SKM-1 (cell line): ENCODE data around the gene LCAT.
"Not testable (repeated sequence)": the region's sequence is repeated elsewhere in the genome, so short reads cannot be mapped to it uniquely, and the experiment has no call there.

Experiments used
- DNase-seq: peaks from one replicate; lab custom pipeline; 2025; ENCODE audit not compliant: unreplicated experiment; lab: John Stamatoyannopoulos, UW

The LCAT gene, protein sequence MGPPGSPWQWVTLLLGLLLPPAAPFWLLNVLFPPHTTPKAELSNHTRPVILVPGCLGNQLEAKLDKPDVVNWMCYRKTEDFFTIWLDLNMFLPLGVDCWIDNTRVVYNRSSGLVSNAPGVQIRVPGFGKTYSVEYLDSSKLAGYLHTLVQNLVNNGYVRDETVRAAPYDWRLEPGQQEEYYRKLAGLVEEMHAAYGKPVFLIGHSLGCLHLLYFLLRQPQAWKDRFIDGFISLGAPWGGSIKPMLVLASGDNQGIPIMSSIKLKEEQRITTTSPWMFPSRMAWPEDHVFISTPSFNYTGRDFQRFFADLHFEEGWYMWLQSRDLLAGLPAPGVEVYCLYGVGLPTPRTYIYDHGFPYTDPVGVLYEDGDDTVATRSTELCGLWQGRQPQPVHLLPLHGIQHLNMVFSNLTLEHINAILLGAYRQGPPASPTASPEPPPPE

DNA sequence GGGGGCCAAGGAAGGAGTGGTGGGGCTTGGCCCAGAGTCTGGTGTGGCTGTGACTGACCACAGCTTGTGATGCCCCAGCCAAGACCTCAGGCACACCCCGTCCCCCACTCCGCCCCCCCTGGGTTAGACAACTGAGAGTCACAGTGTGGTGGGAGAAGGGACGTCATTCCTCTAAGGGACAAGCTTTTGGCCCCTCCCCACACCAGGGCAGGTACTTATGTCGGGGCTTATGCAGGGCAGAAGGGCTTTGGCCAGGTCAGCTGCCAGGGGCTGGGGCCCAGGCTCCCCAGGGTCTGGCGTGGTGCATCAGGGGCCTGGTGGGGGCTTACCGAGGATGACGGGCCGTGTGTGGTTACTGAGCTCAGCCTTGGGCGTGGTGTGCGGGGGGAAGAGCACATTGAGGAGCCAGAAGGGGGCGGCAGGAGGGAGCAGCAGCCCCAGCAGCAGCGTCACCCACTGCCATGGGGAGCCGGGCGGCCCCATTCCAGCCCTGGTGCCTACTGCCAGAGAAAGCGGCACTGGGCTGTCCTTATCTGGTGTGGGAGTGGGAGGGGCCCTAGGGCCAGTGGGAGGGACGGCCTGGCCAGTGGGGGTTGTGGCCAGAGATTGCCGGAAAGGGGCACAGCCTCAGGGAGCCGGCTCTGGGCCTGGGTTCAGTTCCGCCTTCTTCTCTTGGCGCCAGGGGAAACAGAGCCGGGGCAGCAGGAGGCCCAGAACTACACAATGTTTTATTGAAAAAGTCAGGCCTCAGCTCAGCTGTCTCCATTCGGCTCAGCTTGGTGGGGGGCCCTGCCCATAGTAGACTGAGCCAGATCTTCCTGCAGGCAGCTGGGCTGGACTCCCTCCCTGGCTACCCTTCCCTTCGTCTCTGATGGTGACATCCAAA is at the start of gene LCAT:
TSS of gene LCAT (minus strand) at position 502 of the 886 bp plus-strand sequence. CDS start at position 483, 19 bp downstream.
- DNase-seq, result no peak

DNA sequence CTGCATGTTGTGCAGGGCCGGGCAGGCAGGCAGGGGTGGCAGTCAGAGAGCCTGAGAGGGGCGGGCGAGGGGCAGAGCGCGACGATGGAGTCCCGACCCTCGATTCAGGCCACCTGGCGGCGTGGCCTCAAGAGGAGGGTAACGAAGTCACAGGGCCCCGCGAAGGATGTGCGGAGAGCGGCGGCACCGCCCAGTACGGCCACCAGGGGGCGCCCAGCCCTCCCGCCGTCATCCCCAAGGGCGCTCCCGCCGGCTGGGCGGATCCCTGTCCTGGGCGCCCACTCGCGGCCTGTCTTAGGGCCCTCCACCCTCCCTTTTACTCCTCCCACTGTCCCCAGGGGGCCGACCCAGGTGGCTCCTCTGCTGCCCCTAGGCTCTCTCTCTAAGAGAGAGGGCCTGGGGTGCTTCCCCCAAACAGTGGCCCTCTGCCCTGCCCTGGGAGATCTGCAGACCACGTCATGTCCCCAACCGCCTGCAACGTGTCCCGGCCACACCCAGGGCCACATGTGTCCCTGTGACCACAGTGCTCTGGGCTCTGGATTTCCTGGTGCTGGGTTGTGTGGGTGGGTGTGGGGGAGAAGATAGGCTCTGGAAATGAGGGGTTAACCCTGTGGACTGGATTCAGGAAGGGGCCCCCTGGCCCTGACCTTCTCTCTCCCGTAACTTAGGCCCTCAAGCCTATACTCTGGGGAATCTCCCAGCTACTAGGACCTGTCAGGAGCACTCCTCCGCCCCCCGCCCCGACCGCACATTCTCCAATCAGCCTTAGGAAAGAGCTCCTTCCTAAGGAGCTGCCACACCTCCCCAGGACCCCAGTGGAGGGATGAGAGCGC is 49.5 kb upstream of the LCAT start:
- DNase-seq, result peak; percentile 49

DNA sequence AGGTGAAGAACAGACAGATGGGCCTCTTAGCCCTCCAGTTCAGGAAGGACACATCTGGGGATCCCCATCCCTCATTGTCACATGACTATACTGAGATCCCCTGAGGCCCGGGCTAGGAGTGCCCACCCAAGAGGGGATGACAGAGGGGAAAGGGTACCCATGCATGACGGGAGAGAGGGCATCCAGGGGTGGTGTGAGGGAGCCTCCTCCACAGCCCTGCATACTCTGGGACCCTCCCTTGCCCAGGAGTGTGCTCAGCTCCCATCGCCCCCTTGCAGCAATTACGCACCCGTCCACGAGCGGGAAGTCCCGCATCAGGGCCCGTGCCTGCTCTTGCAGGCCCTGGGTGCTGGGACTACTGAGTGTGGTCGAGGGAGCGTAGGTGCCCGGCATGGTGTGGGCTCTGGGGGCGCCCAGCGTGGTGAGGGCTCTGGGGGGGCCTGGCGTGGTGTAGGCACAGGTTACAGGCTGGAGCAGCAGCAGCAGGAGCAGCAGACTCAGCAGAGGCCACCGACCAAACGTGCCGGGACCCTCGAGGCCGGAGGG is 48.8 kb upstream of the LCAT start:
- DNase-seq, result no peak

DNA sequence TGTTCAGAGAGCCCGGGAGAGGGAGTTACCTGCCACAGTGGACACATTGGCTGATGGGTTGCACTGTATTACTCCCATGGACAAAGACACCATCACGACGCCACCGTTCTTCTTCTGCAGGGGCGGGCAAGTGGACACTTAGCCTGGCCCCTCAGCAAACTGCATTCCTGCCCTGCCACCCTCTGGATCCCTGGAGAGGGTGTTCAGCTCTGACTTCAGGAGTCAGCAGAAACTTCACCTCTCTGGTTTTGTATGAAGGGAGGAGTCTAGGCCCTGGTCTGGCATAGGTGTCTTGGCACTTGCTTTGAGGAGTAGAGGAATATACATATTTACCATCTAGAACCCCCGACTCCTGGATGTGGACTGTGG is 46.1 kb upstream of the LCAT start:
- no peak for DNase-seq

DNA sequence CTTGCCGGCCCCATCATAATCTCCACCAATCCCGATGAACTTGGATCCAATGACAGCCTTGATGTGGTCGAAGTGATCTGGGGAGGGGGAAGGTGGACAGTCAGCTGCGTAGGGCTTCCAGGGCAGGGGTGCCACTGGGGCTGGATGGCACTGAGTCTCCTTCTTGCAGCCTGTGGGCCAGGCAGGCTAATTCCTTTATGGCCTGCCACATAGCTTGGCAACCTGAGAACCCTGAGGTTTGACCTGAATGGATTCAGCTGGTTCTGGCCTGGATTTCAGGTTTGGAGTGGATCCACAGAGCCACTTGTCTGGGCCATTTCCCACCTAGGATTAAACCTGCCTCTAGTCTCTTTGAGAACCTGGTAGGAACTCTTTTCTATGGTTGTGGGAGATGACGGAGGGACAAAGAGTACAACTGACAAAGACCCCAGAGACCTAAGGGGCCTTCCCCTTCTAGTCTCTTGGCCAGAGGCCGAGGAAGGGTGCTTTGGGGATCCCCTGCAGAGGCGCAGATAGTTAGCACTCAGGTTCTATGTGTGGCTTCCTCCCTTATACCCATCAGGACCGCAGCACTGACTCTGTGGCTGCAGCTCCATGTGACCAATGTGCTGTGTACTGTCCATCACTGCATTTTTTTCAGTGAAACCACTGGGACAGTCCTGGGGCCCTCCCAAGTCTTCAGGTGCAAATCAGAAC is 45.5 kb upstream of the LCAT start:
- DNase-seq, result no peak

DNA sequence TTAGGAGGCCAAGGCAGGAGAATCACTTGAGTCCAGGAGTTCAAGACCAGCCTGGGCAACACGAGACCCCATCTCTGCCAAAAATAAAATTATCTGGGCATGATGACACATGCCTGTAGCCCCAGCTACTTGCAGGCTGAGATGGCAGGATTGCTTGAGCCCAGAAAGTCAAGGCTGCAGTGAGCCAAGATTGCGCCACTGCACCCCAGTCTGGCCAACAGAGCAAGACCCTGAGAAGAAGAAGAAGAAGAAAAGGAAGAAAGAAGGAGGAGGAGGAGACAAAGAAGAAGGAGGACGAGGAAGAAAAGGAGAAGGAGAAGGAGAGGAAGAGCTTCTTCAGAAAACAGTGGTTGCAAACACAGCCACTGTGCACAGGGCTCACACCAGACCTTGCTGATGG is 44.8 kb upstream of the LCAT start:
- DNase-seq, result no peak

DNA sequence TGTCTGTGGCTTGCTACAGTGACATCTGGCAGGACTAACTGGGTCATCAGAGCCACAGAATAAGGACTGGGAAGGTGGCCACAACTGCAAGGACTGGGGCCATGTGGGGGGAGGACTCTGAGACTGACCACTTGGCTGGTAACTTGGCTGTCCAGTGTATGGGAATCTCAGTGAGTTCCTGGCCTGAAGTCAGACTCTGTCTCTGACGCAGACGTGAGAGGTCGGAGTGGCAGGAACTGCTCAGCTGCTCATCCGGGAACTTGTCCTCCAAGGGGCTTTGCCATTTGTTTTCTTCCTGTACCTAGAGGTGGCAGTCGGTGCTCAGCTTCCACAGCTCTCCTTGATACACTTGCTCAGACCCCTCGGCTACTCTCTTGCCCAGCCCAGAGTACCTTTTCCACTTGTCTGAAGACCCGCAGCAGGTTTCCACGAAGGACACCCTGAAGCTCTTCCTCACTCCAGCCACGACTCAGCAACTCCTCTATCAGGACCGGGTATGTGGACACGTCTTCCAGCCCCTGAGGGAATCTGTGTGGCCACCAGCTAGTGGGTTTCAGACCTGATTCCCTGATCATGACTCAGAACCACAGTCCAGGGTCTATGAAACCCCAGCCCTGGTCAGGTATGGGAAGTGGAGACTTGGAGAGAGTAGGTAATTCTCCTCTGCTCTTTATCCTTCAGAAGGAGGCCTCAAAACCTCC is 43.7 kb upstream of the LCAT start:
- DNase-seq, result no peak

DNA sequence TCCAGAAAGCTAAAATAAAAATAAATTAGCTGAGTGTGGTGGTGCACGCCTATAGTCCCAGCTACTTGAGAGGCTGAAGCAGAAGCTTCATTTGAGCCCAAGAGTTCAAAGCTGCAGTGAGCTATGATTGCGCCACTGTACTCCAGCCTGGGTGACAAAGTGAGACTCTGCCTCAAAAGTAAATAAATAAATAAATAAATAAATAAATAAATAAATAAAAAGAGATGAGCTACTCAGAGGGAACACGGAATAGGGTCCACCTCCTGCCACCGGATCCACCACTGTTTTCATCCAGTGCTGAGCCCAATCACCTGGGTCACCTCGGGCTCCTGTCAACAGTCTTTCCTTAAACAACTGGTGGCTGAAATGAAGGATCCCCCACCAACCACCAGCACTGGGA is 43.0 kb upstream of the LCAT start:
- DNase-seq, result no peak

DNA sequence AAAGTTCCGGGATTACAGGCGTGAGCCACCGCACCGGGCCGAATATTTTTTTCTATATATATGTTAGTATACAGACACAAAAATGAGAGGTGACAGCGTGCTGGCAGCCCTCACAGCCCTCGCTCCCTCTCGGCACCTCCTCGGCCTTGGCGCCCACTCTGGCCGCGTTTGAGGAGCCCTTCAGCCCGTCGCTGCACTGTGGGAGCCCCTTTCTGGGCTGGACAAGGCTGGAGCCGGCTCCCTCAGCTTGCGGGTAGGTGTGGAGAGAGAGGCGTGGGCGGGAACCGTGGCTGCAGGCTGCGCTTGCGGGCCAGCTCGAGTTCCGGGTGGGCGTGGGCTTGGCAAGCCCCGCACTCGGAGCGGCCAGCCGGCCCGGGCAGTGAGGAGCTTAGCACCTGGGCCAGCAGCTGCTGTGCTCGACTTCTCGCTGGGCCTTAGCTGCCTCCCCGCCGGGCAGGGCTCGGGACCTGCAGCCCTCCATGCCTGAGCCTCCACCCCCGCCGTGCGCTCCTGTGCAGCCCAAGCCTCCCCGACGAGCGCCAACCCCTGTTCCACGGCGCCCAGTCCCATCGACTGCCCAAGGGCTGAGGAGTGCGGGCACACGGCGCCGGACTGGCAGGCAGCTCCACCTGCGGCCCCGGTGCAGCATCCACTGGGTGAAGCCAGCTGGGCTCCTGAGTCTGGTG is 38.2 kb upstream of the LCAT start:
- no peak for DNase-seq

DNA sequence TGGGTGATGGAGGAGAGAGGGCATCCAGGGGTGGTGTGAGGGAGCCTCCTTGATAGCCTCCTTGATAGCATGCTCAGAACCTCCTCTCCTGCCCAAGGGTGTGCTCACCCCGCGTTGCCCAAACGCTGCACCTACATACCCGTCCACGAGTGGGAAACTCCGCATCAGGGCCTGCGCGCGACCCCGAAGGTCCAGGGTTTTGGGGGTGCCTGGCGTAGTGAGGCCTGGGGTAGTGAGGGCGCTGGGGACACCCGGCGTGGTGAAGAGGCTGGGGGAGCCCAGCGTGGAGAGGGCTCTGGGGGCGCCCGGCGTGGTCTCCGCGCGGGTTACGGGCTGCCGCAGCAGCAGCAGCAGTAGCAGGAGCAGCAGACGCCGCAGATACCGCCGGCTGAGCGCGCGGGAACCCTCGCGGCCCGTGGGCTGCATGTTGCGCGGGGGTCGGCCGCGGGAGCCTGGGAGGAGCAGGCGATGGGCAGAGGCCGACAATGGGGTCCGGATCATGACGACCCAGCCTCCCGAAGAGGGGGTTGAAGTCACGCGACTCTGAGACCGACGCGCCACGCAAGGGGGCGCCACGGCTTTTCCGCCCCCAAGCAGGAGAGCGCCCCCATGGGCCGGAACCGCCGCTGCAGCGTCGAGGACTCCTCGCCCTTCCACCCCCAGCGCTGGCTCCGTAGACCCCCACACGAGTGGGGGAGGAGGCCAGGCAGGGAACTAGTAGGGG is 36.2 kb upstream of the LCAT start, which contains the start of gene DPEP3:
TSS of gene DPEP3 (minus strand) at position 545 of the 724 bp plus-strand sequence. CDS start at position 426, 119 bp downstream.
- DNase-seq, result no peak

DNA sequence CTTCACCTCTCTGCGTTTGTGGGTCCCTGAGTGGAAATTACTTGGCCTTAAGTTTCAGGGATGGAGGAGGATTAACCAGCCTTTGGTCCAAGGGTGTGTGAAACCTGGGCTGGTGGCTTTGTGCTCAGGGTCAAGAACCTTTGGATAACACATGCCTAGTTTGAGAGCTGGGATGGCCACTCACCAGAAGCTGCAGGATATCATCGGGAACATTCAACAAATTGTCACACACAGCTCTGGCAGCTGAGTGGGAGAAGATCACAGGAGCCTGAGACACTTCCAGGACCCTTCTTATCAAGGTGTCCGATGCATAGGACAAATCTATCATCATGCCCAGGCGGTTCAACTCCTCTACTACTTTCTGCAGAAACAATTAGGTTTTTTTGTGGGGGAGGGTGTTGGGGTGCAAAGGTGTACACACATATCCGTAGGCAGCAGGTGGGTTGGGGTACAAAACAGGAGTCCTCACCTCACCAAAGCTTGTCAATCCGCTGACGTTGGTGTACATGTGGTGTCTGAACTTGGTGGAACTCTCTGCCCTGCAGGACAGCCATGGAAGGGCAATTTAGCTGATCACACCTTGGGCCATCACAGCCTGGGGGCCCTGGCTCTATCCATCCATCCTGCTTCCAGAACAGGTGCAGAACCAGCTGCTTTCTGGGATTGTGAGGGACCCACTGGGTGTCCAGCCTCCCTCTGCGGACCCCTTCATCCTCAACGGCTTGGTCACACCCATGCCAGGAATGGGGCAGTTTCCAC is 33.7 kb upstream of the LCAT start:
- no peak for DNase-seq

DNA sequence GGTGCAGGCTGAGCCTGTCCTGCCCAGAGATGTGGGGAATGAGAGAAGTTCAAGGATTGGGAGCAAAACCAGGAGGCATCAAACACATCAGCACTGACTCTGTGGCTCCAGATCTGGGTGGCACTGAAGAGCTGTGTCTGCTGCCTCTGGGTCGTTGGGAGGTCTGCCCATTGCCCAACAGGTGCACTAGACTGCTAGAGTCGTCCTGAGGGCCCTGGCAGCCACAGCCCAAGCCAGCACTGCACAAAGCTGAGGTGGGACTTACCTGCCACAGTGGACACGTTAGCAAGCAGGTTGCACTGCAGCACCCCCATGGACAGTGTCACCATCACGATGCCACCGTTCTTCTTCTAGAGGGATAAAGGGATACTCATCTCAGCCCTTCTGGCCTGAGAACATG is 33.1 kb upstream of the LCAT start:
- DNase-seq, result no peak

DNA sequence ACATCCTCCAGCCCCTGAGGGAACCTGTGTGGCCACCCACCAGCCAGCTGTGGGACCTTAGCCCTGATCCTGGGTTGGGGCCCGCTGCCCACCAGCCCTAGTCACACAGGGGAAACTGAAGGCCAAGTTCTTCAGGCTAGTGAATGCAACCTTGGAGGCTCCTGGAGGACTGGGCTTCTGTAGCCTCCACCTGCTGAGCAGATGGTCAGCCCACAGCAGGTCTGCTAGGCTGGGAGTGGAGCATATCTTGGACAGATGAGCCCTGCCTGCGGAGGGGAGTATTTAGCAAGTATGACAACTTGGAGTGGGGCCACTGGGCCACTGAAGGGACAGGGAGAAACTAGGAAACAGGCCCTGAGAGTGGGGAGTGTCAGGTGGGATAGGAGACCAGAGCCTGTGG is 32.3 kb upstream of the LCAT start:
- DNase-seq, result no peak

DNA sequence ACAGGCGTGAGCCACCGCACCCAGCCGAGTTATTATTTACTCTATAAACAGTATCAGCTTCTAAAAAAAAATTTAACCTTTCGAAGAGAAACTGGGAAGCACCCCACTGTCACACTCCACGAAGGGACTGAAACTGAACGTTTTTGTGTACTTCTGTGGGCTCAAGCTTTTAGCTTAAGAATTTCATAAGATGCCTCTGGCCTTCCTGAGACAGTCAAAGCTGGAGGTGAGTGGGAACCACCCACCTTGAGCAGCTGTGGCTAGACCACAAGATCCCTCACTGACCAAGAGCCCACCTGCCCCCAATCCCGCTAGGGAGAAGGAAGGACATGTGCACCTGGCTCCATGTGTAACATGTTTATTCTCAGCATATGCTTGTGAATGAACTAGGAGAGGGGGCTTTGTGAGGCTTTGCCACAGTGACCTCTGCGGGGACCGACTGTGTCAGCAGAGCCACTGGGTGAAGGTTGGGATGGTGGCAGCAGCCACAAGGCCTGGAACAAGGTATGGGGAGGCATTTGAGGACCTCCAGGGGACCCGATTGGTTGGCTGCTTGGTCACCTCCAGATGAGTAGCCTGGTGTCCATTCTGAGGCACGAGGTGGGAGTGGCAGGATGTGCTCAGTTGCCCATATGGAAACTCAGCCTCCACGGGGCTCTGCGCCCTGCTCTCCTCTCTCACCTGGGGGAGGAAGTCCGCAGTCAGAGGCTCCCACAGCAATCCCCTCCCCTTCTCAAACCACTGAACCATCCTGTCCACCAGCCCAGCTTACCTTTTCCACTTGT is 31.6 kb upstream of the LCAT start:
- no peak for DNase-seq

DNA sequence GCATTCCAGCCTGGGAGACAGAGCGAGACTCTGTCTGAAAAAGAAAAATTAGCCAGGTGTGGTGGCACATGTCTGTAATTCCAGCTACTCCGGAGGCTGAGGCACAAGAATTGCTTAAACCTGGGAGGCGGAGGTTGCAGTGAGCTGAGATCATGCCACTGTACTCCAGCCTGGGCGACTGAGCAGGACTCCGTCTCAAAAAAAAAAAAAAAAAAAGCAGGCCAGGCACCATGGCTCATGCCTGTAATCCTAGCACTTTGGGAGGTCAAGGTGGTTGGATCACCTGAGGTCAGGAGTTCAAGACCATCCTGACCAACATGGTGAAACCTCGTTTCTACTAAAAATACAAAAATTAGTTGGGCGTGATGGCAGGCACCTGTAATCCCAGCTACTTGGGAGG is 28.4 kb upstream of the LCAT start:
- not testable (repeated sequence) for DNase-seq

DNA sequence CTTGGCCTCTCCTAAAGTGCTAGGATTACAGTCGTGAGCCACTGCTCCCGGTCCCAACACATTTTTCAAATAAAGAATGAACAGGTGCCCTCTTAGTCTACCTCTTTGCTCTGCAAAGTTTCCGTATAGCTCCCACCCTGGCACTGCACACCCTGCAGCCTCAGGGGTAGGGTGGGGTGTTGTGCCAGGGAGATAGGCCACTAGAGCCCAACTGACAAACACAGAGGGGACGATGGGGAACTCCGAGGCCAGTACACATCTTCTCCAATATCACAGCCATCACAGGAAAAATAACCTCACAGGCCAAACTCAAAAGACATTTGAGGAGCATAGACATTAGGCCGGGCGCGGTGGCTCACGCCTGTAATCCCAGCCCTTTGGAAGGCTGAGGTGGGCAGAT is 27.2 kb upstream of the LCAT start:
- DNase-seq, result no peak
